Midbrain (tissue), 1 donor: ENCODE results near the gene AKT1.

ENCODE experiments used
- DNase-seq: peaks from one replicate; lab custom pipeline; 2025; lab: John Stamatoyannopoulos, UW

The AKT1 gene

DNA sequence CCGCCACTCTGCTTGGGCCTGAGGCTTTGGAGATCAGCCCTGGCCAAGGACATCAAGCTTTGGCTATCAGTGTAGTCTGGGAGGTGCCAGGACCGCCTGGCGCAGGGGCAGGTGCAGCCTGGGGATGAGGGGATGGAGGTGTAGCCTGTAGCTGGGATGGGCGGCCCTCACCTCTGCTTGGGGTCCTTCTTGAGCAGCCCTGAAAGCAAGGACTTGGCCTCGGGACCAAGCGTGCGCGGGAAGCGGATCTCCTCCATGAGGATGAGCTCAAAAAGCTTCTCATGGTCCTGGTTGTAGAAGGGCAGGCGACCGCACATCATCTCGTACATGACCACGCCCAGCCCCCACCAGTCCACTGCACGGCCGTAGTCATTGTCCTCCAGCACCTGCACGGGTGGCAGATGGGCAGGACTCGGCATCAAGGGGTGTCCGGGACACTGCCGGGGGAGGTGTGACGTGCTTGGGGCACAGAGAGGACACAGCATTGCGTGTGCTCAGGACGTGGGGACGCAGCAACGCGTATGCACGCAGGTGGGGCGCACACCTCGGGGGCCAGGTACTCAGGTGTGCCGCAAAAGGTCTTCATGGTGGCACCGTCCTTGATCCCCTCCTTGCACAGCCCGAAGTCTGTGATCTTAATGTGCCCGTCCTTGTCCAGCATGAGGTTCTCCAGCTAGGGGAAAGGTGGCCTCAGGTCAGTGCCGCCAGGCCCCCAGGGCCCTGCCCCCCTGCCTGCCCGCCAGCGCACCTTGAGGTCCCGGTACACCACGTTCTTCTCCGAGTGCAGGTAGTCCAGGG, 22.6 kb downstream of the AKT1 start:
- DNase-seq, result no peak

DNA sequence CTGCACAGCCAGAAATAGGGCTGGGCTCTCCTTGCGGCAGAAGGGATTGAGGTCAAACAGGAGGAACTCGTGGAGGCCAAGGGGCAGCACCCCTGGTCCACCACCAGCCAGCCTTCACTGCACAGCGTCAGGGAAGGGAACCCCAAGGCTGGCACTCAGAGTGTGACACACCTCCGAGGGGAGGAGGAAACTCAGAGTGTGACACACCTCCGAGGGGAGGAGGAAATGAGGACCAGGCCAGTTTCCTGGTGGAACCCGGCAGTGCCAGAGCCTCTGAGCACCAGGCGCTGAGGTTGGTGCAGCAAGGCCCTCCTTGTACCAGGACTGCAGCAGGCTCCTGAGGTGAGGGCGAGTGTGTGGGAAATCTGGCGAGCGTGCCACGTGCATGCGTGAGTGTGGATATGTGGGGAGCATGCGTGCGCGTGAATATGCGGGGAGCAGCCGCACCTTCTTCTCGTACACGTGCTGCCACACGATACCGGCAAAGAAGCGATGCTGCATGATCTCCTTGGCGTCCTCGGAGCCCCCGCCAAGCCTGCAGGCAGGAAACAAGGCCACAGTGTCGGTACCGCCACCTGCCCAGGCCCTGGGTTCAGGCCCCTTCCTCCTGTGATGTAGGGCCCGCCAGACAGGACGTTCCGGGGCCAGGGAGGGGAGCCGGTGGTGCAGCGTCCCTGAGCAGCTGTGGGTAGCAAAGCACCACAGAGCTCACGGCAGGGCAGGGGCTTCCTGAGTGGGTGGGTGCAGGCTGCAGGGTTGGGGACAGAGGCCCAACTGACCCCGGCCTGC, 23.4 kb downstream of the AKT1 start:
- no peak for DNase-seq

- DNase-seq, result no peak
Observed at GRCh38 chr14:104771374-104771773, 24.2 kb downstream of the AKT1 start.

- no peak for DNase-seq
Observed at GRCh38 chr14:104770851-104771272, 24.7 kb downstream of the AKT1 start.

- no peak for DNase-seq
Observed at GRCh38 chr14:104770072-104770579, 25.4 kb downstream of the AKT1 start.

DNA sequence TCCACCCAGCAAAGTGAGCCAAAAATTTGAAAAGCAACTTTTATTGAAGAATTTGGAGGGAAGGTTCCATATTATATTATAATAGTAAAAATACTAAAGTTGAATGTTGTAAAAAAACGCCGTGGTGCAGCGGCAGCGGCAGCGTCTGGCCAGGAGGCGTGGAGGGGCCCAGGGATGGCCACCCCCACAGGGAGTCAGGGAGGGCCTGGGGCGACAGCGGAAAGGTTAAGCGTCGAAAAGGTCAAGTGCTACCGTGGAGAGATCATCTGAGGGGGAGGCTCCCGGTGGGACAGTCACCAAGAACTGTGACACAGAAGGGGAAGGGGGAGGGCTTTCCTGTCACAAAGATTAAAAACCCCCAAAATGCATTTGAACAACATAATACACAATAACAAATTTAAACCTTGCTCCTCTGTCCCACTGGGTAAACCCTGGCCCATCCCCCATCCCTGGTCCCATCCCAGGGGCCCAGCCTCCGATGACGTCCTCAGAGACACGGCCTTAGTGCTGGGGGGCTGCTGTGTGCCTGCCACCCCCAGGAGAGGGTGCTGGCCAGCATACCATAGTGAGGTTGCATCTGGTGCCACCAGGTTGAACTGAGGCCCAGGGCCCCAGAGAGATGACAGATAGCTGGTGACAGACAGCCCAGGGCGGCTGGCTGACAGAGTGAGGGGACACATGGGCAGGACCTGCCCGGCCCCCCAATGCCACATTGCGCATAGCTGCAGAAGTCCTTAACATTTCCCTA, 26.1 kb downstream of the AKT1 start:
- no peak for DNase-seq

- DNase-seq, result peak; percentile 82
Observed at GRCh38 chr14:104768437-104769323, 26.9 kb downstream of the AKT1 start.

- no peak for DNase-seq
Observed at GRCh38 chr14:104767634-104767918, 28.0 kb downstream of the AKT1 start.

DNA sequence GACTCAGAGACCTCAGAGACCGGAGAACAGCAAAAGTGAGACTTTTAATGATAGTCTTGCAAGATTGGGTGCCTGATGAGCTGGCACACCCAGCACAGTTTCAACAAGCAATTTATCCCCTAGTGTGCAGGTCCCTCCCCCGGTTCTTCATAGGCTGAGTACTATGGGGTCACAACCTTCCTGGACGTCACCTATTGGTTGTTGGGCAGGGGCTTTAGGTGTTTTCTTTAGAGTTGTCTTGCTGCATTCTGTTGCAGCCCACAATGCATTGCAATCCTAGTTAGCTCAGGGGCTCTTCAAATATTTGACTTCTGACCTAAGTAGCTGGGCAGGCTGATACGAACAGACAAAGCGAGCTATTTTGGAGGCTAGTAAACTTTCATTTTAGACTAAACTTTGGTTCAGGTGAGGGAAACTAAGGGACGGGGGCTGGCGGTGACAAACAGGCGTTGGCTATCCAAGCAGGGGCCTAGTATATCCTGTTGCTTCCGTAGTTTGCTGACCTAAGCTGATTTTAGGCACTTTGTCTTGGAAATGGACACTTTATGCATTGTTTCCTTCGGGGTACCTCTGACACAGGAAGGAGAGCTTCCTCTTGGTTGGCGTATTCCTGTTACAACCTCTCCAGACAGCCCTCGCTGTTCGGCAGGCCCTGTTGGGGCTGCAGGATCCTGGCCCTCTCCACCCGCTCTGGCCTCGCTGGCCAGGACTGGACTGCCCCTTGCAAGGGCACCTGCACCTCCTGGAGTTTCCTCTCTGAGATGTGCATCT, 28.5 kb downstream of the AKT1 start:
- no peak for DNase-seq

- no peak for DNase-seq
Observed at GRCh38 chr14:104766256-104766862, 29.2 kb downstream of the AKT1 start.

GRCh38 chr14:104765517-104765916, 30.0 kb downstream of the AKT1 start:
- DNase-seq, result no peak

- no peak for DNase-seq
Observed at GRCh38 chr14:104758981-104759969, 36.3 kb downstream of the AKT1 start.

GRCh38 chr14:104757681-104758392, 37.7 kb downstream of the AKT1 start:
- DNase-seq, result no peak

DNA sequence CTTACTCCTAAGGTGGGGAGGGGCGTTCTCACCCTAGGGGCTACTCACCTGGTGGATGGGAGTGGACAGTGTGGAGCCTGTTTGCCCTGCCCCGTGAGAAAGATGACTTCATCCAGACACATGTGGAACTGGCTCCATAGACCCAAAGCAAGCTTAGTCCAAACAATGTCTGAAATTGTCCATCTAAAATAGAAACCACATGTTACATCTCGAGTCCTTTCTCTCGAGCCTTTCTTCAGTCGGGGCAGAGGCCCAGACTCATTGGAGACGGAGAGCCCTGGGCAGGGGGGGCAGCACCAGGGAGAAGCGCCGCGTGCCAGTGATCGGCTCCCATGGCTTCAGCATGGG, 38.3 kb downstream of the AKT1 start:
- no peak for DNase-seq

DNA sequence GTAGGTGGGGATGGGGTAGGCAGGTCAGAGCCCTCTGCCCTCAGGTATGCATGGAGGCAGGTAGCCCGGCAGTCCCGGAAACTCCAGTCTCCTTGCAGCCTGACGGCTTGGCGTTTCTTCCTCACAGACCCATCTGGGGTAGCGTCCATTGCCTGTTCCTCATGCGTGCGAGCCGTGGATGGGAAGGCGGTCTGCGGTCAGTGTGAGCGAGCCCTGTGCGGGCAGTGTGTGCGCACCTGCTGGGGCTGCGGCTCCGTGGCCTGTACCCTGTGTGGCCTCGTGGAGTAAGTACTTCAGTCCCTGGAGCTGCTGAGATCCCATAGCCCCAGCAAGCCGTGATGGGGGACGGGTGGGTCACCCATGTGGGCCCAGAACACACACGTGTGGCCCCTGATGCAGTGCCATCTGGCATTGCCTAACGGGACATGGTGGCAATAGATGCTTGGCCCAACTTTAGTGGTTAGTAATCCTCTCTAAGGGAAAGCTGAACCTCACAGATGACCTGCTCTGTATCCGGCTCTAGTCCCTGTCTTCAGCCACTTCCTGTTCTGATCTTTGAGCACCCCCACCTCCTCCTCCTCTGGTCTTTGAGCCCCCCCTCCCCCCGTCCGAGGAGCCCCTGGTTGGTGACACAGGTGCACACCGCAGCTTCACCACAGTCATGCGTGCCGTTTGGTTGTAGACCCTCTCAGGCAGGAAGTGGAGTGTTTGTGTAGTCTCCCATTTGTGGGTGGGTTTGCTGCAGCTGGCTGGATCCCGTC, 38.9 kb downstream of the AKT1 start:
- no peak for DNase-seq

DNA sequence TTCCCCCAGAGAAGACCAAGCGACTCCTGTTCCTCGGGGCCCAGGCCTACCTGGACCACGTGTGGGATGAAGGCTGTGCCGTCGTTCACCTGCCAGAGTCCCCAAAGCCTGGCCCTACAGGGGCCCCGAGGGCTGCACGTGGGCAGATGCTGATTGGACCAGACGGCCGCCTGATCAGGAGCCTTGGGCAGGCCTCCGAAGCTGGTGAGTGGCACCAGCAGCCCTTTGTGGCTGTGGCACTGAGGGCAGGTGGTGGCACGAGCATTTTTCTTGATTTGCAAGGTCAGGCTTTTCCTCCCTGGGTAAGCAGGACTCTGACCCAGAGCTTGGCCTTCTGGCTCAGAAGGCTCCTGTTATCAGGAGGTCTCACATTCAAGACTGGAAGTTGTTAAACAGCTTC, 39.9 kb downstream of the AKT1 start:
- DNase-seq, result no peak

DNA sequence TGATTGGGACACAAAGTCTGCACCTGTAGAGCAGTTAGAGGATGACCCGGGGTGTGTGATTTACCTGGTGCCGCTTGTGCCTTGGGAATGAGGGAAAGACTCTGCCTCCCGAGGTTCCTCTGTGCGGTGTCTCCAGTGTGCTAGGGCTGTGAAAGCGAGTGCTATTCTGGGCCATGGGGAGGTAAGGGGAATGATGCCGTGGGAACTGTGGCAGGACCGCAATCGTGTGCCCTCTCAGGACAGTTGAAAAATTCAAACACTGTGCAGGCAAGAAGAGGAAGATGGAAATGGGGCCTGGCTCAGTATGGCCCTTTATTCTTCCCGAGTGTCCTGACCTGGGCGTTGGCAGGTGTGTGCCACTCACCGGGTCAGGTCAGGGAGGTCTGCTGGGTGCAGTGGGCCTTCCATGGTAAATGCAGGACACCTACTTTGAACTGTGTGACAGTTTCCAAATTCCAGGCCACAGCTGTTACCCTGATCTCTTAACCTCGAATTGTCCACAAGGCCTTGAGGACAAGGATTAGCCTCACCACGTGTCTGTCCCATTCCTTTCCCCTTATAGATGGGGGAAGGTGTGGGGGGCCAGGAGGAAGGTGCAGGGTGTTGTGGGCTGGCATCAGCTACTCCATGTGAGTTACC, 41.2 kb downstream of the AKT1 start:
- DNase-seq, result no peak
